Stimulated activated CD4-positive, alpha-beta T cell treated with anti-CD3 and anti-CD28 coated beads, Interleukin-12 subunit alpha, Interleukin-12 subunit beta, amount 100 ng/mL, for 48 hours (primary cell): ENCODE data around the gene NUAK2.

Experiments
- DNase-seq, 3 donors: peaks; one replicate each; pipeline ENCODE4 v3.0.0-alpha.2; 2020; ENCODE audit warnings: low read depth in 2 of 3, low spot score in 1 of 3

The NUAK2 gene

GRCh38 chr1:205258719-205259118 lies 62.8 kb downstream of the NUAK2 start:
- no peak for DNase-seq

- DNase-seq: no peak
Measured at GRCh38 chr1:205258261-205258691, 63.3 kb downstream of the NUAK2 start.

GRCh38 chr1:205257735-205258134 lies 63.8 kb downstream of the NUAK2 start:
- no peak for DNase-seq

- no peak for DNase-seq
Measured at GRCh38 chr1:205256951-205257625, 64.5 kb downstream of the NUAK2 start.

- peak; percentile 80 to 91 (median 82) for DNase-seq
Measured at GRCh38 chr1:205255941-205256780, 65.4 kb downstream of the NUAK2 start.
